ENCODE measurements around the gene PIEZO2. TPM values are rescaled to one million over a fixed set of nuclear protein-coding genes. Genes with fewer than 3 reads are reported as not detected.

PIEZO2 gene
- total and polyA plus RNA-seq, 11 donors = 0.04 to 4.9 (median 0.20) TPM; not detected in 2

DNA sequence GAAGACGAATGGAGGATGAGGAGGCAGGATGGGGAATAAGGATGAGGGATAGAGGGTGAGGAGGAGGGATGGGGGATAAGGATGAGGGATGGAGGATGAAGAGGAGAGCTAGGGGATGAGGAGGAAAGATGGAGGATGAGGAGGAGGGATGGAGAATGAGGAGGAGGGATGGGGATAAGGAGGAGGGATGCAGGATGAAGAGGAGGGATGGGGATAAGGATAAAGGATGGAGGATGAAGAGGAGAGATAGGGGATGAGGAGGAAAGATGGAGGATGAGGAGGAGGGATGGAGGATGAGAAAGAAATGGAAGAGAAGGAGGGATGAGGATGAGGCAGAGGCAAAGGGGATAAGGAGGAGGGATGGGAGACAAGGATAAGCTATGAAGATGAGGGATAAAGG lies 393.5 kb downstream of the PIEZO2 start:
- intact Hi-C loops (cut with DNase I) = no loop called here
- H3K27ac ChIP-seq = no peak overlapping the region
- H3K27me3 ChIP-seq = peaks cover 0 to 3% (median 0%) of the 10 kb centered on the region in 9 donors
- no peak for DNase-seq
- H3K9me3 ChIP-seq = no peaks in the 10 kb centered on the region
- H3K36me3 ChIP-seq = no peaks in the 10 kb centered on the region
- no peak overlapping the region for H3K4me3 ChIP-seq
- TF ChIP-seq, protein P1, sequence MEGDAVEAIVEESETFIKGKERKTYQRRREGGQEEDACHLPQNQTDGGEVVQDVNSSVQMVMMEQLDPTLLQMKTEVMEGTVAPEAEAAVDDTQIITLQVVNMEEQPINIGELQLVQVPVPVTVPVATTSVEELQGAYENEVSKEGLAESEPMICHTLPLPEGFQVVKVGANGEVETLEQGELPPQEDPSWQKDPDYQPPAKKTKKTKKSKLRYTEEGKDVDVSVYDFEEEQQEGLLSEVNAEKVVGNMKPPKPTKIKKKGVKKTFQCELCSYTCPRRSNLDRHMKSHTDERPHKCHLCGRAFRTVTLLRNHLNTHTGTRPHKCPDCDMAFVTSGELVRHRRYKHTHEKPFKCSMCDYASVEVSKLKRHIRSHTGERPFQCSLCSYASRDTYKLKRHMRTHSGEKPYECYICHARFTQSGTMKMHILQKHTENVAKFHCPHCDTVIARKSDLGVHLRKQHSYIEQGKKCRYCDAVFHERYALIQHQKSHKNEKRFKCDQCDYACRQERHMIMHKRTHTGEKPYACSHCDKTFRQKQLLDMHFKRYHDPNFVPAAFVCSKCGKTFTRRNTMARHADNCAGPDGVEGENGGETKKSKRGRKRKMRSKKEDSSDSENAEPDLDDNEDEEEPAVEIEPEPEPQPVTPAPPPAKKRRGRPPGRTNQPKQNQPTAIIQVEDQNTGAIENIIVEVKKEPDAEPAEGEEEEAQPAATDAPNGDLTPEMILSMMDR (IDR thresholded peaks at IDR 0.05) = no peak
- TF ChIP-seq POLR2A (IDR thresholded peaks at IDR 0.05) = no peak
- no peak for ATAC-seq
- H3K4me1 ChIP-seq = no peaks in the 10 kb centered on the region
- 58 to 83% (median 70%) methylated on average over 1 of the region's 1 CpG for WGBS, 4 donors

DNA sequence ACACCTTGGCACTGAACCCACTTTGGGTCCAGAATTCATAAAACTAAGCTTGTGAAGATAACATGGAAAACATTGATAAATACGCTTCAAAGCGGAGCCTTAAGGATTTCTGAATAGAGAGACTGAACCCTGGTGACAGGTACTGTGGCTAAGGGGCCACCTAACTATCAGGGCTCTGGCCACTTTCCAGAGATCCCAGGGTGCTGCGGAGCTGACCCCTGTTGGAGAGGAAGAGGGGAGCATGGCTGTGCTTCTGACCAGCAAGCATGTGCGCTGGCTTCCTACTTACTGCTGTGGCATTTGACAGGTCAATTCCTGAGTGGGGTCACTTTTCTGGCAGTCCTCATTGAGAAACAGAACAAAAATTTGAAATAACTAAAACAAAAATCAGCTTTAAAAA lies 395.2 kb downstream of the PIEZO2 start:
- Histone ChIP-seq H3K27ac (no peak overlapping the region), H3K36me3 (no peaks in the 10 kb centered on the region), H3K9me3 (no peaks in the 10 kb centered on the region), H3K27me3 (peaks cover 0 to 3% (median 0%) of the 10 kb centered on the region in 9 donors), H3K4me3 (no peak overlapping the region), H3K4me1 (no peaks in the 10 kb centered on the region)
- intact Hi-C loops (cut with DNase I) = no loop called here
- no peak for TF ChIP-seq POLR2A (IDR thresholded peaks at IDR 0.05)
- TF ChIP-seq, protein P1 (IDR thresholded peaks at IDR 0.05) = no peak
- 90 to 97% (median 96%) methylated on average over 4 of the region's 4 CpGs for WGBS, 4 donors
- DNase-seq = no peak
- no peak for ATAC-seq

DNA sequence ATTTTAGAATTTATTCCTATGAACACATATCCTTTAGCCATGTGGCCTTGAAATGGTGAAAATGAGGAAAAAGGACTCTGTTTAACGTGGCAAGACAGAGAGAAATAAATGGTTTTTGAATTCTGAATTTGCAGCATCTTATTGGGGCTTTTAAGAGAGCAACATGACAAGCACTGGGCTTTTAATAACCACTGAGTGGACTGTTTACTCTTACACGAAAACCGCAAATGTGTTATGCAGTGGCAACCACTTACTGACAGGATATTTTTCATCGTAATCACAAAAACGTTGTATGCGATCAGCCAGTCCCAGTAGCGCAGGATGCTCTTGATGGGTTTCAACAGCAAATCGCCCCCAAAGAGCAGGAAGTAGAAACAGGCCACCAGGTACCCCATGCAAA lies 397.0 kb downstream of the PIEZO2 start:
- no peak for TF ChIP-seq POLR2A (IDR thresholded peaks at IDR 0.05)
- TF ChIP-seq, protein P1 (IDR thresholded peaks at IDR 0.05) = no peak
- H3K4me1 ChIP-seq = no peaks in the 10 kb centered on the region
- H3K9me3 ChIP-seq = no peaks in the 10 kb centered on the region
- no peak for DNase-seq
- H3K36me3 ChIP-seq = no peaks in the 10 kb centered on the region
- H3K27me3 ChIP-seq = peaks cover 0 to 3% (median 0%) of the 10 kb centered on the region in 9 donors
- WGBS, 4 donors = 74 to 81% (median 77%) methylated on average over 8 of the region's 8 CpGs
- ATAC-seq = no peak
- H3K27ac ChIP-seq = no peak overlapping the region
- no peak overlapping the region for H3K4me3 ChIP-seq
- intact Hi-C loops (cut with DNase I) = no loop called here

DNA sequence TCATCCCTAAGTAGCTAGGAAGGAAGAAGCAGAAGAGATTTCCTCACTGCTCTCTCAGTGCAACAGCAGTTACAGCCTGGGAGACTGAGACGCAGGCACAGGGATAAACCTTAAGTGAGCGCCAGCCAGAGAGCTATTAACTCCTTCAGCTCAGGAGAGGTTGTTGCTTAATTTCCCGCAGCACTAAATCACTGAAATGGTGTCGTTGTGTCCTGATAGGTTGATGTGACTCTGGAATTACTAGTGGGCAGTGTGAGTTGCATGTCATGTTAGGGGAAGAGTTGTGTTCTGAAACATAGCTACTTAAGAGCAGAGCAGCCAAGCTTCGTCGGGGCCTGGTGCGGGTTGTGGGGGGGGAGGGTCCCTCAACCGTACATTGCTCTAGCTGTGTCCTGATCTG lies 397.7 kb downstream of the PIEZO2 start:
- no peak for DNase-seq
- Histone ChIP-seq H3K27me3 (peaks cover 0 to 3% (median 0%) of the 10 kb centered on the region in 9 donors), H3K36me3 (no peaks in the 10 kb centered on the region), H3K27ac (no peak overlapping the region), H3K4me1 (no peaks in the 10 kb centered on the region), H3K4me3 (no peak overlapping the region), H3K9me3 (no peaks in the 10 kb centered on the region)
- intact Hi-C loops (cut with DNase I) = no loop called here
- WGBS, 4 donors = 41 to 58% (median 49%) methylated on average over 8 of the region's 8 CpGs
- ATAC-seq = no peak
- no peak for TF ChIP-seq POLR2A (IDR thresholded peaks at IDR 0.05)
- TF ChIP-seq, protein P1 (IDR thresholded peaks at IDR 0.05) = no peak

All from heart left ventricle (tissue), 16 donors.